HepG2 (cell line): Measurements from ENCODE around the gene MYCBPAP. TPM values are rescaled to one million over a fixed set of nuclear protein-coding genes. Genes with fewer than 3 reads are reported as not detected.

Source experiments
- ARID4A ChIP-seq: sonication (generic); formaldehyde crosslinking; IDR thresholded peaks from 2 replicates; pipeline ENCODE4 v1.5.0; 2020; ENCODE audit warnings: mild to moderate bottlenecking, missing genetic modification reagents, borderline replicate concordance
- BHLHE40 ChIP-seq: IDR thresholded peaks from 2 replicates; pipeline ENCODE4 v1.6.1; 2011; ENCODE audit warnings: low read length, improper control_type of control experiment
- CREM ChIP-seq, 2 experiments: sonication (generic) in 1 of 2; formaldehyde crosslinking in 1 of 2; IDR thresholded peaks; 2 replicates each; pipeline versions ENCODE4 v1.4.0 to v1.6.1; 2016 to 2020; ENCODE audit warnings: antibody characterized with exemption in 1 of 2, mild to moderate bottlenecking in 1 of 2, missing genetic modification reagents in 1 of 2
- CSRNP2 ChIP-seq: sonication (generic); formaldehyde crosslinking; conservative IDR thresholded peaks from 2 replicates; pipeline ENCODE4 v1.8.0; 2022; ENCODE audit warnings: low read depth, missing genetic modification reagents
- DNMT3B ChIP-seq: conservative IDR thresholded peaks from 2 replicates; pipeline ENCODE4 v1.6.1; 2016; ENCODE audit warnings: missing biosample characterization, control low read depth
- EEA1 ChIP-seq: sonication (generic); formaldehyde crosslinking; IDR thresholded peaks from 2 replicates; pipeline ENCODE4 v1.5.1; 2020; ENCODE audit warnings: mild to moderate bottlenecking, missing genetic modification reagents, borderline replicate concordance
- GZF1 ChIP-seq: sonication (generic); formaldehyde crosslinking; IDR thresholded peaks from 2 replicates; pipeline ENCODE4 v1.5.1; 2020; ENCODE audit warnings: mild to moderate bottlenecking, missing genetic modification reagents
- HINFP ChIP-seq: sonication (generic); formaldehyde crosslinking; IDR thresholded peaks from 2 replicates; pipeline ENCODE4 v1.4.0; 2020; ENCODE audit warnings: low read depth, mild to moderate bottlenecking, missing genetic modification reagents
- MYNN ChIP-seq: sonication (generic); formaldehyde crosslinking; IDR thresholded peaks from 2 replicates; pipeline ENCODE4 v1.4.0; 2020; ENCODE audit warnings: mild to moderate bottlenecking, low read depth, missing genetic modification reagents
- ZNF138 ChIP-seq: sonication (generic); formaldehyde crosslinking; IDR thresholded peaks from 2 replicates; pipeline ENCODE4 v1.5.0; 2020; ENCODE audit warnings: mild to moderate bottlenecking, low read depth, missing genetic modification reagents
- ZNF431 ChIP-seq: sonication (generic); formaldehyde crosslinking; IDR thresholded peaks from 2 replicates; pipeline ENCODE4 v1.9.0; 2022; ENCODE audit warnings: missing genetic modification reagents, low read depth, mild to moderate bottlenecking, borderline replicate concordance
- ZNF441 ChIP-seq: sonication (generic); formaldehyde crosslinking; IDR thresholded peaks from 2 replicates; pipeline ENCODE4 v1.7.0; 2021; ENCODE audit warnings: missing genetic modification reagents, borderline replicate concordance
- ZNF570 ChIP-seq: sonication (generic); formaldehyde crosslinking; IDR thresholded peaks from 2 replicates; pipeline ENCODE4 v1.4.0; 2020; ENCODE audit warnings: mild to moderate bottlenecking, missing genetic modification reagents, borderline replicate concordance
- ZNF616 ChIP-seq: sonication (generic); formaldehyde crosslinking; IDR thresholded peaks from 2 replicates; pipeline ENCODE4 v1.5.0; 2020; ENCODE audit warnings: low read depth, mild to moderate bottlenecking, missing genetic modification reagents
- polyA plus RNA-seq, 8 experiments: library from polyadenylated mRNA; depleted of rRNA in 3 of 8; stranded (reverse) in 7 of 8; unstranded in 1 of 8; fragments of >200 nt; fragmentation: Illumina TruSeq in 4 of 8; extraction: Trizol in 4 of 8; gene quantifications; 2 replicates each; pipeline versions ENCODE4 v1.2.1 to v1.2.3, GENCODE V29; 2011 to 2016; ENCODE audit warnings: low read depth in 4 of 8, missing spikeins in 1 of 8, mixed read lengths in 1 of 8; ENCODE audit not compliant: insufficient read depth in 1 of 8
- total RNA-seq, 5 experiments: library from RNA; depleted of rRNA; stranded (reverse); fragments of >200 nt; fragmentation: Illumina TruSeq; extraction: Trizol; gene quantifications; 2 replicates each; pipeline ENCODE4 v1.2.3, GENCODE V29; 2016; ENCODE audit warnings: low read depth in 1 of 5
- TF ChIP-seq, protein P1 (sequence below): sonication (generic); formaldehyde crosslinking; IDR thresholded peaks from 2 replicates; pipeline ENCODE4 v1.9.0; 2021; ENCODE audit warnings: missing genetic modification reagents, mild to moderate bottlenecking, borderline replicate concordance
- TF ChIP-seq, protein P2 (sequence below): sonication (generic); formaldehyde crosslinking; IDR thresholded peaks from 2 replicates; pipeline ENCODE4 v1.9.0; 2022; ENCODE audit warnings: low read depth, missing genetic modification reagents

The MYCBPAP gene
- total and polyA plus RNA-seq, 2 of the 13 experiments (the other 11 are each of a cell fraction or from before 2014, with no cell fraction given): 0.22 to 0.24 TPM

DNA sequence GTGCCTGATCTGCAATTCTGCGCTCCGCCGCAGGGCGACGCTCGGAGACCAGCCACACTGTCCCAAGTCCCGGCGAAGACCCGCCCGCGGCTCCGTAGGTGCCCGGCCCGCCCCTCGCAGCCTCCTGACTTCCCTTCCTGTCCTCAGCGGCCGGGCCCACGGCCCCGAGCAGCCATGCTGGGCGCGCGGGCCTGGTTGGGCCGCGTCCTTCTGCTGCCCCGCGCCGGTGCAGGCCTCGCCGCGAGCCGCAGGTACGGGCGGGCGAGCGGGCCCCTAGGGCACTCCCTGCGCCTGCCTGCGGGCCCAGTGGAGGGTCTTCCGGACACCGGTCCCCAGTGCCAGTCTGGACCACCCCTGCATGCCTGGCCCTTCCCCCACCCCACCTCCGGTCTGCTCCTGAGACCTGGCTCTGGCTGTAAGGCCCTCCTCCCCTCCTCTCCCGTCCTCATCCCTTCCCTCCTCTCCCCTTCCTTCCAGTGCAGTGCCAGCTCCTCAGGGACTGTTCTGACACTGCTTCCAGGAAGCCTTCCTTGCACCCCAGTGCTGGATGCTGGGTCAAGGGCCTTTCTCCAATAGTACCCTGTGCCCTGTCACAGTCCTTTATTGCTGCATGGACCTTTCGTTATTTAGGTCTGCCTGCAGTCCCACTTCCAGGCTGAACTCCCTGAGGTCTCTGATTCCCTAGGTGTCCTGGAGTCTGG, 38.9 kb downstream of the MYCBPAP start, which contains the start of gene SPATA20 (continued):
- peak; percentile 69; the same call in 1 of the 2 replicates for TF ChIP-seq ZNF570 (CRISPR knock-in tag)
- TF ChIP-seq ZNF431 (CRISPR knock-in tag): 0 out of 2 replicates have a peak, but pooled peaks have one; percentile 50
- TF ChIP-seq ZNF441 (CRISPR knock-in tag): peak; percentile 85
- TF ChIP-seq, protein P1, sequence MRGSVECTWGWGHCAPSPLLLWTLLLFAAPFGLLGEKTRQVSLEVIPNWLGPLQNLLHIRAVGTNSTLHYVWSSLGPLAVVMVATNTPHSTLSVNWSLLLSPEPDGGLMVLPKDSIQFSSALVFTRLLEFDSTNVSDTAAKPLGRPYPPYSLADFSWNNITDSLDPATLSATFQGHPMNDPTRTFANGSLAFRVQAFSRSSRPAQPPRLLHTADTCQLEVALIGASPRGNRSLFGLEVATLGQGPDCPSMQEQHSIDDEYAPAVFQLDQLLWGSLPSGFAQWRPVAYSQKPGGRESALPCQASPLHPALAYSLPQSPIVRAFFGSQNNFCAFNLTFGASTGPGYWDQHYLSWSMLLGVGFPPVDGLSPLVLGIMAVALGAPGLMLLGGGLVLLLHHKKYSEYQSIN (CRISPR knock-in tag): no peak
- no peak; the same call in 1 of the 2 replicates for TF ChIP-seq DNMT3B (CRISPR knock-in tag)
- no peak for TF ChIP-seq HINFP (CRISPR knock-in tag)
- no peak for TF ChIP-seq ZNF616
- peak; percentile 88 for TF ChIP-seq EEA1
- TF ChIP-seq ARID4A (CRISPR knock-in tag): peak; percentile 81; the same call in 1 of the 2 replicates
- TF ChIP-seq GZF1: peak; percentile 57; the same call in 1 of the 2 replicates
- no peak for TF ChIP-seq MYNN (CRISPR knock-in tag)
- TF ChIP-seq BHLHE40: peak; percentile 48; the same call in 1 of the 2 replicates
- TF ChIP-seq, protein P2, sequence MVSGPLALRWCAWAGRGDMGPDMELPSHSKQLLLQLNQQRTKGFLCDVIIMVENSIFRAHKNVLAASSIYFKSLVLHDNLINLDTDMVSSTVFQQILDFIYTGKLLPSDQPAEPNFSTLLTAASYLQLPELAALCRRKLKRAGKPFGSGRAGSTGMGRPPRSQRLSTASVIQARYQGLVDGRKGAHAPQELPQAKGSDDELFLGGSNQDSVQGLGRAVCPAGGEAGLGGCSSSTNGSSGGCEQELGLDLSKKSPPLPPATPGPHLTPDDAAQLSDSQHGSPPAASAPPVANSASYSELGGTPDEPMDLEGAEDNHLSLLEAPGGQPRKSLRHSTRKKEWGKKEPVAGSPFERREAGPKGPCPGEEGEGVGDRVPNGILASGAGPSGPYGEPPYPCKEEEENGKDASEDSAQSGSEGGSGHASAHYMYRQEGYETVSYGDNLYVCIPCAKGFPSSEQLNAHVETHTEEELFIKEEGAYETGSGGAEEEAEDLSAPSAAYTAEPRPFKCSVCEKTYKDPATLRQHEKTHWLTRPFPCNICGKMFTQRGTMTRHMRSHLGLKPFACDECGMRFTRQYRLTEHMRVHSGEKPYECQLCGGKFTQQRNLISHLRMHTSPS: no peak
- no peak for TF ChIP-seq CSRNP2
- no peak for TF ChIP-seq CREM (IDR thresholded peaks at IDR 0.05)
- no peak for TF ChIP-seq CREM (CRISPR knock-in tag; IDR thresholded peaks at IDR 0.05)
- TF ChIP-seq ZNF138 (CRISPR knock-in tag): peak; percentile 73; the same call in 1 of the 2 replicates
